Stimulated activated CD8-positive, alpha-beta memory T cell treated with anti-CD3 and anti-CD28 coated beads, Interleukin-7, amount 100 ng/mL, for 4 hours (primary cell): ENCODE data around the gene RNU5D-1.
"Not testable (repeated sequence)": the region's sequence is repeated elsewhere in the genome, so short reads cannot be mapped to it uniquely, and the experiment has no call there.

Source experiments
- DNase-seq, 2 donors: peaks; one replicate each; pipeline ENCODE4 v3.0.0-alpha.2; 2020; ENCODE audit warnings: low read depth in 2 of 2

The RNU5D-1 gene

GRCh38 chr1:44700573-44700972 is 30.4 kb downstream of the RNU5D-1 start:
- DNase-seq: no peak

- DNase-seq: not testable (repeated sequence)
These were observed 31.6 kb downstream of the RNU5D-1 start for GRCh38 chr1:44699375-44699774.

- no peak for DNase-seq
These were observed 32.8 kb downstream of the RNU5D-1 start for GRCh38 chr1:44698138-44698537.

- DNase-seq: no peak
These were observed 34.1 kb downstream of the RNU5D-1 start for GRCh38 chr1:44696789-44697345.

- no peak for DNase-seq
These were observed 34.9 kb downstream of the RNU5D-1 start for GRCh38 chr1:44696101-44696500.

GRCh38 chr1:44695671-44696070 is 35.3 kb downstream of the RNU5D-1 start:
- DNase-seq: no peak

GRCh38 chr1:44694863-44695478 is 36.0 kb downstream of the RNU5D-1 start:
- no peak for DNase-seq

- DNase-seq: no peak
These were observed 37.1 kb downstream of the RNU5D-1 start for GRCh38 chr1:44693900-44694299.

- DNase-seq: no peak
These were observed 37.8 kb downstream of the RNU5D-1 start for GRCh38 chr1:44693159-44693558.

GRCh38 chr1:44689447-44689765 is 41.6 kb downstream of the RNU5D-1 start:
- no peak for DNase-seq

- DNase-seq: no peak
These were observed 42.1 kb downstream of the RNU5D-1 start for GRCh38 chr1:44688760-44689446.

- DNase-seq: no peak
These were observed 45.1 kb downstream of the RNU5D-1 start for GRCh38 chr1:44685881-44686280.

GRCh38 chr1:44685218-44685617 is 45.8 kb downstream of the RNU5D-1 start:
- no peak for DNase-seq

GRCh38 chr1:44684525-44684924 is 46.4 kb downstream of the RNU5D-1 start:
- no peak for DNase-seq

- no peak for DNase-seq
These were observed 48.1 kb downstream of the RNU5D-1 start for GRCh38 chr1:44682883-44683265.

- DNase-seq: no peak
These were observed 48.8 kb downstream of the RNU5D-1 start for GRCh38 chr1:44681905-44682882.
